RWPE2 (cell line): ENCODE results near the gene TLL2.

Experiments
- ATAC-seq: fragments of 200-7000 bp; cut with Tn5 transposase; 3 replicates; pipeline ENCODE4 v1.9.1; 2021; ENCODE audit warnings: low read depth
- DNase-seq: peaks from one replicate; pipeline ENCODE4 v3.0.0-alpha.2; 2020; ENCODE audit warnings: low spot score
- H3K27ac ChIP-seq: fragments of 450-650 bp; 2 replicates; pipeline ENCODE4 v1.5.1; 2017; ENCODE audit warnings: mild to moderate bottlenecking; ENCODE audit not compliant: poor library complexity, severe bottlenecking
- H3K27me3 ChIP-seq: fragments of 250-450 bp; sonication (Bioruptor Pico); 2 replicates; pipeline ENCODE4 v1.5.1; 2021; ENCODE audit warnings: mild to moderate bottlenecking, moderate library complexity; ENCODE audit not compliant: insufficient read depth, poor library complexity, severe bottlenecking
- H3K36me3 ChIP-seq: fragments of 250-450 bp; sonication (Bioruptor Pico); 2 replicates; pipeline ENCODE4 v1.5.1; 2020; ENCODE audit warnings: low read depth, mild to moderate bottlenecking, moderate library complexity
- H3K4me1 ChIP-seq: fragments of 250-450 bp; sonication (Bioruptor Pico); 2 replicates; pipeline ENCODE4 v1.5.1; 2021; ENCODE audit warnings: mild to moderate bottlenecking, moderate library complexity; ENCODE audit not compliant: insufficient read depth, poor library complexity, severe bottlenecking
- H3K4me3 ChIP-seq: fragments of 250-450 bp; sonication (Bioruptor Pico); 2 replicates; pipeline ENCODE4 v1.5.1; 2021; ENCODE audit warnings: mild to moderate bottlenecking, moderate library complexity; ENCODE audit not compliant: severe bottlenecking
- H3K9me3 ChIP-seq: fragments of 250-450 bp; sonication (Bioruptor Pico); 2 replicates; pipeline ENCODE4 v1.5.1; 2021; ENCODE audit warnings: mild to moderate bottlenecking, moderate library complexity; ENCODE audit not compliant: severe bottlenecking
- TF ChIP-seq, protein P1 (sequence below): fragments of 450-650 bp; IDR thresholded peaks from one replicate; pipeline ENCODE4 v1.5.1; 2017; ENCODE audit warnings: mild to moderate bottlenecking, moderate library complexity; ENCODE audit not compliant: poor library complexity, severe bottlenecking

The TLL2 gene

DNA sequence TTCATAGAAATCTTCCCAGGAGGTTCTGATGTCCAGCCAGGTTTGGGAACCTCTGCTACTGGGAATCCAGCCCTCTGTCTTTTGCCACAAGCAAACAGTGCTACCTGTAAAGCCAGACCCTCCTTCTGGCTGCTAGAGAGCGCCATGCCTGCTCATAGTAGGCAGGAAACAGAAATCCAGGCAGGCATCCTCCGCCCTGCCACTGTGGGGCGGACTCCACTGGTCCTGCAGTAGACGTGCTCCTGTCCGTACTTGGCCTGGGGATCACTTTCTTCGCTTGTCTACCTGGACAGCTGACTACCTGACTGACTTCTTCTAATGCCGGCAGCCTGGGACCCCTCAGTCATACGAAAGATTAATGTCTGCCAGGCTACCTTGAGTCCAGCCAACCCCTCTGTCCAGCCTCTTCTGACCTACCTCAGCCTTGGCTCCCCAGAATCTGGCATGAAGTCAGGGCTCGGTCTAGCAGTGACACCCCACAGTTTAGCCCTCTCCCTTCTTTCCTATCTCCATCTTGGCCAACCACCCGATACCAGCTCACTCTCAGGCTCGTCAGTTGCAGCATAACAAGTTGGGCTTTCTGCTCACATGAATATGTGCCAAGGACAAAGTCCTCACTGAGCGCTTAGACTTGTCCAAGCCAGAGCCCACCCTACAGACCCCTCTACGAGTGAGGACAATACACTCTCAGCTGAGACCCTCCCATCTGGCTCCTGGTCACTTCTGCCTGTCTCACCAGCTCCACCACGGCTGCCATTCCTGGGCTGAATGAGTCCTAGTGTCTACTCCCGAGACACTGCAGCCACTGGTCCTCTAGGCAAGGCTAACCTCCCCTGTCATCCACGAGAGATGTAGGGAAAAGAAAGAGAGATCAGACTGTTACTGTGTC is 111.1 kb downstream of the TLL2 start:
- DNase-seq (no peak), ATAC-seq (no peak)
- TF ChIP-seq, protein P1, sequence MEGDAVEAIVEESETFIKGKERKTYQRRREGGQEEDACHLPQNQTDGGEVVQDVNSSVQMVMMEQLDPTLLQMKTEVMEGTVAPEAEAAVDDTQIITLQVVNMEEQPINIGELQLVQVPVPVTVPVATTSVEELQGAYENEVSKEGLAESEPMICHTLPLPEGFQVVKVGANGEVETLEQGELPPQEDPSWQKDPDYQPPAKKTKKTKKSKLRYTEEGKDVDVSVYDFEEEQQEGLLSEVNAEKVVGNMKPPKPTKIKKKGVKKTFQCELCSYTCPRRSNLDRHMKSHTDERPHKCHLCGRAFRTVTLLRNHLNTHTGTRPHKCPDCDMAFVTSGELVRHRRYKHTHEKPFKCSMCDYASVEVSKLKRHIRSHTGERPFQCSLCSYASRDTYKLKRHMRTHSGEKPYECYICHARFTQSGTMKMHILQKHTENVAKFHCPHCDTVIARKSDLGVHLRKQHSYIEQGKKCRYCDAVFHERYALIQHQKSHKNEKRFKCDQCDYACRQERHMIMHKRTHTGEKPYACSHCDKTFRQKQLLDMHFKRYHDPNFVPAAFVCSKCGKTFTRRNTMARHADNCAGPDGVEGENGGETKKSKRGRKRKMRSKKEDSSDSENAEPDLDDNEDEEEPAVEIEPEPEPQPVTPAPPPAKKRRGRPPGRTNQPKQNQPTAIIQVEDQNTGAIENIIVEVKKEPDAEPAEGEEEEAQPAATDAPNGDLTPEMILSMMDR: no peak
- Histone ChIP-seq H3K4me1 (no peaks in the 10 kb centered on the region), H3K4me3 (no peak overlapping the region), H3K9me3 (no peaks in the 10 kb centered on the region), H3K36me3 (no peaks in the 10 kb centered on the region), H3K27me3 (peaks cover 28% of the 10 kb centered on the region), H3K27ac (no peak overlapping the region)

DNA sequence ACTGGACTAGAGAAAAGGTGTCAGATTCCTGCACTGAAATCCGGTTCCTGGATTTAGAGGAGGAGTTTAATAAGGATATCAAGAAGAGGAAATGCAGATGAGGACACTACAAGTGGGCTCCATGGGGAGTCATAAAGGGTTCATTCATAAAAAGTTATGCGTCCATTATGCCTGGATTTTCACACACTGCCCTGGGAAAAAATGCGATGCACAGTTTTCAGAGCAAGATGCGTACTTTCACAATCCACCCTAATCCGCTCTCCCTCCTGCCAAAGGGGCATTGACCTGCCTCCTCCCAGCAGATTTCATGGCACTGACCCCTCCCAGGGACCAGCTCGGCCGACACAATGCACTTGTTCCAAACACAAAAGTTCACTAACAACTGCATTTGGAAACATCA is 112.7 kb downstream of the TLL2 start:
- TF ChIP-seq, protein P1: no peak
- Histone ChIP-seq H3K36me3 (no peaks in the 10 kb centered on the region), H3K27me3 (peaks cover 28% of the 10 kb centered on the region), H3K4me3 (no peak overlapping the region), H3K9me3 (no peaks in the 10 kb centered on the region), H3K4me1 (no peaks in the 10 kb centered on the region), H3K27ac (no peak overlapping the region)
- DNase-seq: no peak
- no peak for ATAC-seq

DNA sequence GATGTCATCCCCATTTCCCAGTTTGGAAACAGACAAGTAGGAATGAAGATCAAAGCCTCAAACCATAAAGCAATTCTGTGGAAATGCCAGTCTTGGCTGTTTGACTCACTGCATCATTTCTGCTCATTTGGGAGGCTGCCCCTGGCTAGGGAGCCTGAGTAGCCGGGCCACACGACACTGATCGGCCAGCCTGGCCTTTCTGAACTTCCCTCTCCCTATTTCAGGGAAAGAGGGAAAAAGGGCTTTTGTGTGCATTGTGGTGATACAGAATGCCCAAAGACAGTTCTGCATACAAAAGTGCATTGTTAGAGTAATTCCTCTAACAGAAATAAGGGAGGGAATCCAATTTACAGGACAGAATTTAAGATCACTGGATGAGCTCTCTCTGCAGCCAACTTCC is 113.3 kb downstream of the TLL2 start:
- ATAC-seq (no peak), DNase-seq (no peak)
- Histone ChIP-seq H3K9me3 (no peaks in the 10 kb centered on the region), H3K27me3 (peaks cover 32% of the 10 kb centered on the region), H3K4me1 (no peaks in the 10 kb centered on the region), H3K27ac (no peak overlapping the region), H3K36me3 (no peaks in the 10 kb centered on the region), H3K4me3 (no peak overlapping the region)
- TF ChIP-seq, protein P1: no peak

DNA sequence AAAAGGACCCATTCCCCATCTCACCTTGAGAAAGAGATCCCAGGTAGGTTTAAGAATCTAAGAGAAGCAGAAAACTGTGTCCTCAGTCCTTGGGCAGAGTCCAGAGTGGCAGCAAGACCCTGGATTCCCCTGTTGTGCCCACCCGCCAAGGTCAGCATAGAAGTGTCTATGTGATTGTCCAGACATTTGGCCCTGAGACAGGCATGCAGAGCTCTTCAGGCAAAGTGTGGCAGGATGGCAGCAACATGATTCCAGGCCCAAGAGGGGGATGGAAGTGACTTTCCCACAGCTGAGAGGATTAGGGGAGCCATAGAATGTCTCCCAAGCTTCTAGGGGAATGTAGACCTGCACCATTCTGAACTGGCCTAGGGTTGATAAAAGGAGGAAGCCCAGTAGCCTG is 115.8 kb downstream of the TLL2 start:
- TF ChIP-seq, protein P1: no peak
- ATAC-seq: no peak

More for the DNA sequence above, 115.8 kb downstream of the TLL2 start:
- no peak for DNase-seq
- no peak overlapping the region for H3K27ac ChIP-seq
- H3K36me3 ChIP-seq: no peaks in the 10 kb centered on the region
- H3K9me3 ChIP-seq: no peaks in the 10 kb centered on the region
- H3K4me3 ChIP-seq: no peak overlapping the region
- H3K4me1 ChIP-seq: no peaks in the 10 kb centered on the region
- peaks cover 29% of the 10 kb centered on the region for H3K27me3 ChIP-seq
